WTC11 (cell line): Measurements from ENCODE around the gene NDUFA13. TPM values are rescaled to one million over a fixed set of nuclear protein-coding genes. Genes with fewer than 3 reads are reported as not detected.

Source experiments
- ATAC-seq: fragments of 200-7000 bp; cut with Tn5 transposase; 2 replicates; pipeline ENCODE4 v1.10.0; 2021; ENCODE audit warnings: mild to moderate bottlenecking, moderate library complexity
- Bru-seq: library from RNA; stranded (reverse); fragments of 400-500 nt; gene quantifications from one replicate; lab custom pipeline; 2021; lab: Mats Ljungman, UMichigan
- CTCF ChIA-PET: fragments of 300-600 bp; sonication (Branson Sonifier 250); formaldehyde crosslinking; loops from one replicate; lab custom pipeline; 2021; ENCODE audit warnings: antibody characterized with exemption; lab: Charles Lee
- POLR2A ChIA-PET: fragments of 350-600 bp; sonication (Branson Sonifier 250); formaldehyde crosslinking; loops from one replicate; lab custom pipeline; 2021; ENCODE audit warnings: antibody characterized with exemption; lab: Charles Lee
- DNase-seq: peaks from one replicate; pipeline ENCODE4 v3.0.0; 2021; ENCODE audit warnings: low spot score
- H3K27ac Mint-ChIP-seq: 2 replicates; pipeline ENCODE4 v1.8.0; 2021; ENCODE audit warnings: mixed read lengths
- H3K27me3 Mint-ChIP-seq: 2 replicates; pipeline ENCODE4 v1.8.0; 2021; ENCODE audit warnings: low read depth, mild to moderate bottlenecking, moderate library complexity, mixed read lengths
- H3K36me3 Mint-ChIP-seq: 2 replicates; pipeline ENCODE4 v1.8.0; 2021; ENCODE audit warnings: mixed read lengths
- H3K4me1 Mint-ChIP-seq: 2 replicates; pipeline ENCODE4 v1.8.0; 2022; ENCODE audit warnings: mixed read lengths
- H3K4me3 Mint-ChIP-seq: 2 replicates; pipeline ENCODE4 v1.8.0; 2021; ENCODE audit warnings: mild to moderate bottlenecking, moderate library complexity, mixed read lengths
- H3K9me3 Mint-ChIP-seq: 2 replicates; pipeline ENCODE4 v1.8.0; 2021; ENCODE audit warnings: mixed read lengths
- AFF4 ChIP-seq: sonication (generic); formaldehyde crosslinking; IDR thresholded peaks from 2 replicates; pipeline ENCODE4 v1.8.1; 2023; ENCODE audit warnings: mild to moderate bottlenecking, missing genetic modification reagents, borderline replicate concordance
- CREB1 ChIP-seq: sonication (generic); formaldehyde crosslinking; IDR thresholded peaks from 2 replicates; pipeline ENCODE4 v1.8.0; 2023; ENCODE audit warnings: mild to moderate bottlenecking, missing genetic modification reagents
- ETV6 ChIP-seq: sonication (generic); formaldehyde crosslinking; IDR thresholded peaks from 2 replicates; pipeline ENCODE4 v1.8.1; 2022; ENCODE audit warnings: mild to moderate bottlenecking, missing genetic modification reagents
- GABPB1 ChIP-seq: sonication (generic); formaldehyde crosslinking; IDR thresholded peaks from 2 replicates; pipeline ENCODE4 v1.8.1; 2023; ENCODE audit warnings: mild to moderate bottlenecking, missing genetic modification reagents
- GTF2I ChIP-seq: fragments of 250-450 bp; sonication (Bioruptor Pico); conservative IDR thresholded peaks from 2 replicates; pipeline ENCODE4 v1.4.0; 2021; ENCODE audit warnings: mild to moderate bottlenecking
- JAZF1 ChIP-seq: fragments of 250-450 bp; sonication (Bioruptor Pico); IDR thresholded peaks from 2 replicates; pipeline ENCODE4 v1.9.0; 2021; ENCODE audit warnings: moderate library complexity, mild to moderate bottlenecking, inconsistent platforms
- KAT7 ChIP-seq: sonication (generic); formaldehyde crosslinking; IDR thresholded peaks from 2 replicates; pipeline ENCODE4 v1.8.1; 2023; ENCODE audit warnings: missing genetic modification reagents, mild to moderate bottlenecking, borderline replicate concordance
- MXD4 ChIP-seq: fragments of 250-450 bp; sonication (Bioruptor Pico); IDR thresholded peaks from 2 replicates; pipeline ENCODE4 v1.8.0; 2021; ENCODE audit warnings: mild to moderate bottlenecking, moderate library complexity, borderline replicate concordance
- NFE2L1 ChIP-seq: sonication (generic); formaldehyde crosslinking; IDR thresholded peaks from 2 replicates; pipeline ENCODE4 v1.8.1; 2023; ENCODE audit warnings: missing genetic modification reagents
- NR3C1 ChIP-seq: sonication (generic); formaldehyde crosslinking; conservative IDR thresholded peaks from 2 replicates; pipeline ENCODE4 v1.8.1; 2023; ENCODE audit warnings: low read depth, mild to moderate bottlenecking, missing genetic modification reagents
- PREB ChIP-seq: sonication (generic); formaldehyde crosslinking; IDR thresholded peaks from 2 replicates; pipeline ENCODE4 v1.8.1; 2022; ENCODE audit warnings: mild to moderate bottlenecking, missing genetic modification reagents, moderate library complexity, borderline replicate concordance
- PRRX2 ChIP-seq: fragments of 250-450 bp; sonication (Bioruptor Pico); IDR thresholded peaks from 2 replicates; pipeline ENCODE4 v1.8.0; 2021; ENCODE audit warnings: mild to moderate bottlenecking
- SOX15 ChIP-seq: fragments of 250-450 bp; sonication (Bioruptor Pico); IDR thresholded peaks from 2 replicates; pipeline ENCODE4 v1.9.0; 2021; ENCODE audit warnings: mild to moderate bottlenecking
- TP53 ChIP-seq: sonication (generic); formaldehyde crosslinking; IDR thresholded peaks from 2 replicates; pipeline ENCODE4 v1.8.1; 2023; ENCODE audit warnings: mild to moderate bottlenecking, missing genetic modification reagents
- ZNF263 ChIP-seq: sonication (generic); formaldehyde crosslinking; IDR thresholded peaks from 2 replicates; pipeline ENCODE4 v1.8.1; 2022; ENCODE audit warnings: low read depth, mild to moderate bottlenecking, moderate library complexity, missing genetic modification reagents
- ZNF671 ChIP-seq: fragments of 250-450 bp; sonication (Bioruptor Pico); IDR thresholded peaks from 2 replicates; pipeline ENCODE4 v1.8.0; 2021; ENCODE audit warnings: mild to moderate bottlenecking
- long read RNA-seq, 3 experiments: library from RNA in 1 of 3; library from capped mRNA in 1 of 3; library from polyadenylated mRNA in 1 of 3; unstranded in 2 of 3; stranded (forward) in 1 of 3; transcript quantifications; one replicate each; pipeline ENCODE4 v2.0.0, GENCODE V29; 2021
- total RNA-seq: library from RNA; stranded (reverse); gene quantifications from 3 replicates; pipeline ENCODE4 v1.2.3, GENCODE V29; 2021
- TF ChIP-seq, protein P1 (sequence below): sonication (generic); formaldehyde crosslinking; IDR thresholded peaks from 2 replicates; pipeline ENCODE4 v1.8.0; 2023; ENCODE audit warnings: missing genetic modification reagents, mild to moderate bottlenecking, borderline replicate concordance
- TF ChIP-seq, protein P2 (sequence below): fragments of 250-450 bp; sonication (Bioruptor Pico); IDR thresholded peaks from 2 replicates; pipeline ENCODE4 v1.9.0; 2021; ENCODE audit warnings: moderate library complexity, mild to moderate bottlenecking, inconsistent platforms, borderline replicate concordance
- TF ChIP-seq, protein P3 (sequence below): sonication (generic); formaldehyde crosslinking; IDR thresholded peaks from 2 replicates; pipeline ENCODE4 v1.8.0; 2022; ENCODE audit warnings: missing genetic modification reagents

The NDUFA13 gene
- total RNA-seq (519 to 568 TPM (median 552 TPM) in 3 replicates), Bru-seq, nascent RNA (percentile 91 among the genes with signal in this experiment)
- long read RNA-seq, experiment 1, transcript NDUFA13-204 (5 exons, 991 nt): major isoform, 437 of 441 reads
- long read RNA-seq, experiment 1, partial matches to known transcripts: 2 of 441 reads
- long read RNA-seq, experiment 1, other reads (novel, unspliced or antisense): 0 of 441 reads
- long read RNA-seq, experiment 2, transcript NDUFA13-204 (5 exons, 991 nt): major isoform, 342 of 348 reads
- long read RNA-seq, experiment 2, partial matches to known transcripts: 3 of 348 reads
- long read RNA-seq, experiment 2, other reads (novel, unspliced or antisense): 0 of 348 reads
- long read RNA-seq, experiment 3, partial matches to known transcripts: 0 of 2 reads
- long read RNA-seq, experiment 3, other reads (novel, unspliced or antisense): 0 of 2 reads

DNA sequence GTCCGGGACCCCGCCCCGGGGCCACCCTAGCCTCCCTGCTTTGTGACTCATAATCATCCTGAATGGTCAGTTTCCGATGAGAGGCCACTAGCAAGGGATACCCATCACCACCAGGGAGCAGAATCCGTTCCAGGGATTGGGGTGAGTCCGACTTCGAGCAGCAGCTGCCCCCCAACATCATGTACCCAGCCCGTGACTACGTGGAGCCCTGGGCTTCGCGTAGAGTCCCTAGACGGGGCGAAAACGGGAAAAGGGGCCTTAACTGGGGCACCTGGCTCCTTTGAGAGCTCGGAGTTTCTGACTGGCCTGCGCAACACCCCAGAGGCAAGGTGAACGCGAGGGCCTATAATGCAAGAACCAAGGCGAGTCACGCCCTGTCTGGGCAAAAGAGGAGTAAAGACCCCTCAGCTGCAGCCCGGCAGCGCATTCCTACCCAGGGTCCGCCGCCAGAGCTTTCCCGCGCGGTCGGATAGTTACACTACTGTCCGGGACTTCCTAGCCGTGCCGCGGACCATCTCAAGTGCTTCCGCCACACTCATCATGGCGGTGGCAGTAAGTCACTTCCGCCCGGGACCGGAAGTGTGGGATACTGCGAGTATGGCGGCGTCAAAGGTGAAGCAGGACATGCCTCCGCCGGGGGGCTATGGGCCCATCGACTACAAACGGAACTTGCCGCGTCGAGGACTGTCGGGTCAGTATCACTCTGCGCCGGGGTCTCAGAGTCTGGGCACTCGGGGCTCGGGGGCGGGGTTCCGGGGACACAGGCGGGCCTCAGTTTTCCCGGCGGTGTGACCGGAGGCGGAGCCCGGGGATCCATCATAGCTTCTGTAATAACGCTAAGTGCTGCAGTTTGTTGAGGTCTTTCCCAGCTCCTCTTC, at the start of gene NDUFA13:
Gene NDUFA13 (plus strand): TSS at position 584 of the 878 bp plus-strand sequence. CDS start 14 bp downstream, at position 598.
- DNase-seq (peak; percentile 95), ATAC-seq (peak; percentile 84)
- Mint-ChIP-seq H3K27me3 (no peaks in the 10 kb centered on the region), H3K9me3 (no peaks in the 10 kb centered on the region), H3K4me1 (peaks cover 5% of the 10 kb centered on the region; the same call in 1 of the 2 replicates), H3K27ac (peak within 1 kb of the TSS; percentile 88), H3K4me3 (peak within 1 kb of the TSS; percentile 90), H3K36me3 (peaks cover 17% of the 10 kb centered on the region)
- ChIA-PET POLR2A (interaction anchor here (0.5 to 1.3 kb wide), 5 partner anchors 17 to 1502 kb away, joined by 3 to 5 read pairs (median 3); no protein-coding TSS in a partner anchor), CTCF (interaction anchor here (0.5 to 2.5 kb wide), 11 partner anchors 15 to 395 kb away, joined by 3 to 18 read pairs (median 5); partner anchors contain the start of gene GMIP)
- TF ChIP-seq CREB1 (CRISPR knock-in tag): peak; percentile 43; the same call in 1 of the 2 replicates
- no peak for TF ChIP-seq PREB
- TF ChIP-seq ETV6 (CRISPR knock-in tag): peak; percentile 93
- peak; percentile 80 for TF ChIP-seq GABPB1
- TF ChIP-seq, protein P1, sequence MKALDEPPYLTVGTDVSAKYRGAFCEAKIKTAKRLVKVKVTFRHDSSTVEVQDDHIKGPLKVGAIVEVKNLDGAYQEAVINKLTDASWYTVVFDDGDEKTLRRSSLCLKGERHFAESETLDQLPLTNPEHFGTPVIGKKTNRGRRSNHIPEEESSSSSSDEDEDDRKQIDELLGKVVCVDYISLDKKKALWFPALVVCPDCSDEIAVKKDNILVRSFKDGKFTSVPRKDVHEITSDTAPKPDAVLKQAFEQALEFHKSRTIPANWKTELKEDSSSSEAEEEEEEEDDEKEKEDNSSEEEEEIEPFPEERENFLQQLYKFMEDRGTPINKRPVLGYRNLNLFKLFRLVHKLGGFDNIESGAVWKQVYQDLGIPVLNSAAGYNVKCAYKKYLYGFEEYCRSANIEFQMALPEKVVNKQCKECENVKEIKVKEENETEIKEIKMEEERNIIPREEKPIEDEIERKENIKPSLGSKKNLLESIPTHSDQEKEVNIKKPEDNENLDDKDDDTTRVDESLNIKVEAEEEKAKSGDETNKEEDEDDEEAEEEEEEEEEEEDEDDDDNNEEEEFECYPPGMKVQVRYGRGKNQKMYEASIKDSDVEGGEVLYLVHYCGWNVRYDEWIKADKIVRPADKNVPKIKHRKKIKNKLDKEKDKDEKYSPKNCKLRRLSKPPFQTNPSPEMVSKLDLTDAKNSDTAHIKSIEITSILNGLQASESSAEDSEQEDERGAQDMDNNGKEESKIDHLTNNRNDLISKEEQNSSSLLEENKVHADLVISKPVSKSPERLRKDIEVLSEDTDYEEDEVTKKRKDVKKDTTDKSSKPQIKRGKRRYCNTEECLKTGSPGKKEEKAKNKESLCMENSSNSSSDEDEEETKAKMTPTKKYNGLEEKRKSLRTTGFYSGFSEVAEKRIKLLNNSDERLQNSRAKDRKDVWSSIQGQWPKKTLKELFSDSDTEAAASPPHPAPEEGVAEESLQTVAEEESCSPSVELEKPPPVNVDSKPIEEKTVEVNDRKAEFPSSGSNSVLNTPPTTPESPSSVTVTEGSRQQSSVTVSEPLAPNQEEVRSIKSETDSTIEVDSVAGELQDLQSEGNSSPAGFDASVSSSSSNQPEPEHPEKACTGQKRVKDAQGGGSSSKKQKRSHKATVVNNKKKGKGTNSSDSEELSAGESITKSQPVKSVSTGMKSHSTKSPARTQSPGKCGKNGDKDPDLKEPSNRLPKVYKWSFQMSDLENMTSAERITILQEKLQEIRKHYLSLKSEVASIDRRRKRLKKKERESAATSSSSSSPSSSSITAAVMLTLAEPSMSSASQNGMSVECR: peak; percentile 44; the same call in 1 of the 2 replicates
- TF ChIP-seq, protein P2, sequence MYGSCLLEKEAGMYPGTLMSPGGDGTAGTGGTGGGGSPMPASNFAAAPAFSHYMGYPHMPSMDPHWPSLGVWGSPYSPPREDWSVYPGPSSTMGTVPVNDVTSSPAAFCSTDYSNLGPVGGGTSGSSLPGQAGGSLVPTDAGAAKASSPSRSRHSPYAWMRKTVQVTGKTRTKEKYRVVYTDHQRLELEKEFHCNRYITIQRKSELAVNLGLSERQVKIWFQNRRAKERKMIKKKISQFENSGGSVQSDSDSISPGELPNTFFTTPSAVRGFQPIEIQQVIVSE: no peak
- TF ChIP-seq AFF4 (CRISPR knock-in tag): no peak
- TF ChIP-seq, protein P3, sequence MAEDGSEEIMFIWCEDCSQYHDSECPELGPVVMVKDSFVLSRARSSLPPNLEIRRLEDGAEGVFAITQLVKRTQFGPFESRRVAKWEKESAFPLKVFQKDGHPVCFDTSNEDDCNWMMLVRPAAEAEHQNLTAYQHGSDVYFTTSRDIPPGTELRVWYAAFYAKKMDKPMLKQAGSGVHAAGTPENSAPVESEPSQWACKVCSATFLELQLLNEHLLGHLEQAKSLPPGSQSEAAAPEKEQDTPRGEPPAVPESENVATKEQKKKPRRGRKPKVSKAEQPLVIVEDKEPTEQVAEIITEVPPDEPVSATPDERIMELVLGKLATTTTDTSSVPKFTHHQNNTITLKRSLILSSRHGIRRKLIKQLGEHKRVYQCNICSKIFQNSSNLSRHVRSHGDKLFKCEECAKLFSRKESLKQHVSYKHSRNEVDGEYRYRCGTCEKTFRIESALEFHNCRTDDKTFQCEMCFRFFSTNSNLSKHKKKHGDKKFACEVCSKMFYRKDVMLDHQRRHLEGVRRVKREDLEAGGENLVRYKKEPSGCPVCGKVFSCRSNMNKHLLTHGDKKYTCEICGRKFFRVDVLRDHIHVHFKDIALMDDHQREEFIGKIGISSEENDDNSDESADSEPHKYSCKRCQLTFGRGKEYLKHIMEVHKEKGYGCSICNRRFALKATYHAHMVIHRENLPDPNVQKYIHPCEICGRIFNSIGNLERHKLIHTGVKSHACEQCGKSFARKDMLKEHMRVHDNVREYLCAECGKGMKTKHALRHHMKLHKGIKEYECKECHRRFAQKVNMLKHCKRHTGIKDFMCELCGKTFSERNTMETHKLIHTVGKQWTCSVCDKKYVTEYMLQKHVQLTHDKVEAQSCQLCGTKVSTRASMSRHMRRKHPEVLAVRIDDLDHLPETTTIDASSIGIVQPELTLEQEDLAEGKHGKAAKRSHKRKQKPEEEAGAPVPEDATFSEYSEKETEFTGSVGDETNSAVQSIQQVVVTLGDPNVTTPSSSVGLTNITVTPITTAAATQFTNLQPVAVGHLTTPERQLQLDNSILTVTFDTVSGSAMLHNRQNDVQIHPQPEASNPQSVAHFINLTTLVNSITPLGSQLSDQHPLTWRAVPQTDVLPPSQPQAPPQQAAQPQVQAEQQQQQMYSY (CRISPR knock-in tag): no peak
- no peak for TF ChIP-seq NR3C1 (CRISPR knock-in tag)
- TF ChIP-seq MXD4: no peak
- TF ChIP-seq NFE2L1 (CRISPR knock-in tag): peak; percentile 44; the same call in 1 of the 2 replicates
- TF ChIP-seq PRRX2: no peak
- no peak for TF ChIP-seq ZNF263 (CRISPR knock-in tag)
- peak; percentile 71; the same call in 1 of the 2 replicates for TF ChIP-seq KAT7 (CRISPR knock-in tag)
- no peak for TF ChIP-seq SOX15 (CRISPR knock-in tag)
- TF ChIP-seq JAZF1 (CRISPR knock-in tag): no peak
- TF ChIP-seq ZNF671 (CRISPR knock-in tag): no peak
- TF ChIP-seq GTF2I (CRISPR knock-in tag): no peak
- no peak for TF ChIP-seq TP53 (CRISPR knock-in tag)
